Stimulated activated CD8-positive, alpha-beta memory T cell treated with anti-CD3 and anti-CD28 coated beads, Interleukin-4, amount 100 ng/mL, for 1 hour (primary cell): ENCODE results near the gene OR14J1.
"Not testable (repeated sequence)": the region's sequence is repeated elsewhere in the genome, so short reads cannot be mapped to it uniquely, and the experiment has no call there.

Experiments
- DNase-seq, 2 donors: peaks; one replicate each; pipeline ENCODE4 v3.0.0-alpha.2; 2020; ENCODE audit warnings: low read depth in 2 of 2, low spot score in 1 of 2

Gene OR14J1

GRCh38 chr6:29301316-29301715 lies at the start of gene OR14J1:
TSS of gene OR14J1 (plus strand) at chr6:29301701. CDS start at chr6:29306690, 4,989 bp downstream.
- DNase-seq: no peak

- DNase-seq: no peak
These were observed 49.8 kb upstream of the OR14J1 start for GRCh38 chr6:29251736-29252135.

- no peak for DNase-seq
These were observed 46.0 kb upstream of the OR14J1 start for GRCh38 chr6:29255530-29255929.

- DNase-seq: no peak
These were observed 41.8 kb upstream of the OR14J1 start for GRCh38 chr6:29259721-29260120.

- no peak for DNase-seq
These were observed 38.5 kb upstream of the OR14J1 start for GRCh38 chr6:29263001-29263400.

- no peak for DNase-seq
These were observed 7.0 kb upstream of the OR14J1 start for GRCh38 chr6:29294499-29294914.

- no peak for DNase-seq
These were observed 6.3 kb upstream of the OR14J1 start for GRCh38 chr6:29295181-29295585.

GRCh38 chr6:29295623-29296022 lies 5.9 kb upstream of the OR14J1 start:
- no peak for DNase-seq

- DNase-seq: no peak
These were observed 18.4 kb downstream of the OR14J1 start for GRCh38 chr6:29319931-29320330.

- not testable (repeated sequence) for DNase-seq
These were observed 21.8 kb downstream of the OR14J1 start for GRCh38 chr6:29323332-29323731.

- DNase-seq: no peak
These were observed 24.3 kb downstream of the OR14J1 start for GRCh38 chr6:29325777-29326176.

- DNase-seq: no peak
These were observed 31.2 kb downstream of the OR14J1 start for GRCh38 chr6:29332676-29333075.

GRCh38 chr6:29336269-29336668 lies 34.8 kb downstream of the OR14J1 start:
- no peak for DNase-seq

GRCh38 chr6:29345380-29345779 lies 43.9 kb downstream of the OR14J1 start:
- no peak for DNase-seq

GRCh38 chr6:29349348-29349747 lies 47.8 kb downstream of the OR14J1 start:
- not testable (repeated sequence) for DNase-seq

- no peak for DNase-seq
These were observed 53.5 kb downstream of the OR14J1 start for GRCh38 chr6:29354980-29355379.

GRCh38 chr6:29355603-29356002 lies 54.1 kb downstream of the OR14J1 start:
- no peak for DNase-seq
